Endothelial cell of umbilical vein (primary cell): ENCODE results near the gene SNX2. TPM values are rescaled to one million over a fixed set of nuclear protein-coding genes. Genes with fewer than 3 reads are reported as not detected.

Experiments used
- BruUV-seq: library from RNA; stranded (reverse); fragments of 400-500 nt; replicated peaks from 2 replicates; lab custom pipeline; 2021; lab: Mats Ljungman, UMichigan
- CTCF ChIA-PET: fragments of 300-600, 350-600 bp; sonication (Branson Sonifier 250); formaldehyde crosslinking; loops from one replicate; lab custom pipeline; 2021; ENCODE audit warnings: antibody characterized with exemption, inconsistent platforms; lab: Charles Lee
- POLR2A ChIA-PET: fragments of 300-600, 350-600 bp; sonication (Branson Sonifier 250); formaldehyde crosslinking; loops from one replicate; lab custom pipeline; 2021; ENCODE audit warnings: antibody characterized with exemption, inconsistent platforms; lab: Charles Lee
- DNase-seq: peaks from one replicate; pipeline ENCODE4 v3.0.0-alpha.2; 2011; ENCODE audit warnings: low read depth, low spot score
- FAIRE-seq: peaks from 2 replicates; lab custom pipeline; 2011; peaks lifted over from hg19 to GRCh38; lab: Jason Lieb, UNC
- H2AFZ ChIP-seq: 2 replicates; pipeline ENCODE4 v1.6.0; 2012; ENCODE audit warnings: low read depth, low read length, control low read depth, inconsistent platforms
- H3K27ac ChIP-seq: 2 replicates; pipeline ENCODE4 v1.5.1; 2011; ENCODE audit warnings: low read depth, mild to moderate bottlenecking, control low read depth, low read length, moderate library complexity; ENCODE audit not compliant: insufficient read depth
- H3K27me3 ChIP-seq, 2 experiments: 2 replicates each; pipeline versions ENCODE4 v1.6.0 to v1.6.1; 2011; ENCODE audit warnings: low read length in 2 of 2, mixed read lengths in 1 of 2; ENCODE audit not compliant: control insufficient read depth in 2 of 2, insufficient read depth in 2 of 2
- H3K36me3 ChIP-seq, 2 experiments: 2 replicates in 1 of 2; 3 replicates in 1 of 2; pipeline ENCODE4 v1.5.1; 2011; ENCODE audit warnings: low read length in 2 of 2, mild to moderate bottlenecking in 1 of 2, moderate library complexity in 1 of 2; ENCODE audit not compliant: control insufficient read depth in 2 of 2, insufficient read depth in 2 of 2; ENCODE audit errors: extremely low read depth in 1 of 2
- H3K4me1 ChIP-seq: 3 replicates; pipeline ENCODE4 v1.5.1; 2011; ENCODE audit warnings: mild to moderate bottlenecking, low read length; ENCODE audit not compliant: control insufficient read depth, insufficient read depth; ENCODE audit errors: extremely low read depth
- H3K4me2 ChIP-seq: 2 replicates; pipeline ENCODE4 v1.6.1; 2011; ENCODE audit warnings: low read length, control low read depth, mixed read lengths; ENCODE audit not compliant: insufficient read depth
- H3K4me3 ChIP-seq, 3 experiments: fragments of 200-600 bp in 1 of 3; sonication (generic), shearing (Covaris generic) in 1 of 3; replicated peaks in 1 of 3; 2 replicates each; pipeline ENCODE4 v1.5.1; 2011 to 2016; ENCODE audit warnings: control low read depth in 3 of 3, low read length in 3 of 3, mild to moderate bottlenecking in 2 of 3, inconsistent platforms in 1 of 3, low read depth in 1 of 3, moderate library complexity in 1 of 3; ENCODE audit not compliant: insufficient read depth in 1 of 3
- H3K79me2 ChIP-seq: 2 replicates; pipeline ENCODE4 v1.6.0; 2012; ENCODE audit warnings: low read length, inconsistent platforms; ENCODE audit not compliant: control insufficient read depth, insufficient read depth
- H3K9ac ChIP-seq: replicated peaks from 2 replicates; pipeline ENCODE3; 2011; ENCODE audit warnings: low read length, control low read depth; ENCODE audit not compliant: insufficient read depth; ENCODE audit errors: extremely low read depth
- H3K9me1 ChIP-seq: replicated peaks from 3 replicates; pipeline ENCODE4 v1.6.0; 2011; ENCODE audit warnings: mild to moderate bottlenecking, low read length; ENCODE audit not compliant: control insufficient read depth, insufficient read depth; ENCODE audit errors: extremely low read depth
- H3K9me3 ChIP-seq: replicated peaks from 2 replicates; pipeline ENCODE4 v1.5.1; 2012; ENCODE audit warnings: low read length, inconsistent platforms; ENCODE audit not compliant: control insufficient read depth, insufficient read depth
- H4K20me1 ChIP-seq: replicated peaks from 2 replicates; pipeline ENCODE3; 2011; ENCODE audit warnings: mild to moderate bottlenecking, low read length; ENCODE audit not compliant: control insufficient read depth, insufficient read depth; ENCODE audit errors: extremely low read depth
- EZH2 ChIP-seq: IDR thresholded peaks from 2 replicates; pipeline ENCODE4 v1.6.1; 2012; ENCODE audit warnings: borderline replicate concordance, low read depth, mild to moderate bottlenecking, moderate library complexity, low read length, inconsistent platforms; ENCODE audit not compliant: severe bottlenecking
- FOS ChIP-seq: IDR thresholded peaks from 2 replicates; pipeline ENCODE4 v1.6.1; 2011; ENCODE audit warnings: mild to moderate bottlenecking, low read length, moderate library complexity, borderline replicate concordance; ENCODE audit not compliant: insufficient read depth
- GATA2 ChIP-seq: IDR thresholded peaks from 2 replicates; pipeline ENCODE4 v1.7.0; 2011; ENCODE audit warnings: low read depth, mild to moderate bottlenecking, moderate library complexity, mixed read lengths, low read length; ENCODE audit not compliant: insufficient read length, insufficient read depth
- JUN ChIP-seq: IDR thresholded peaks from 2 replicates; pipeline ENCODE4 v1.6.1; 2011; ENCODE audit warnings: borderline replicate concordance, low read depth; ENCODE audit not compliant: insufficient read length, insufficient read depth
- MYC ChIP-seq: IDR thresholded peaks from one replicate; pipeline ENCODE4 v1.6.1; 2011; ENCODE audit warnings: mild to moderate bottlenecking, low read depth, low read length
- POLR2A ChIP-seq: IDR thresholded peaks from 2 replicates; pipeline ENCODE4 v1.6.1; 2012; ENCODE audit warnings: low read depth, mild to moderate bottlenecking, control low read depth, low read length
- POLR2AphosphoS5 ChIP-seq: IDR thresholded peaks from 2 replicates; pipeline ENCODE4 v1.6.1; 2012; ENCODE audit warnings: low read depth, mild to moderate bottlenecking, control low read depth, low read length, moderate library complexity; ENCODE audit not compliant: insufficient read depth
- dilution Hi-C: fragments of 300-500 bp; cut with MboI; formaldehyde crosslinking; loops from one replicate; pipeline ENCODE4 v1.15.0; 2019; ENCODE audit warnings: low sequenced_read_pairs; ENCODE audit not compliant: extremely low pct_ligation_motif_present
- intact Hi-C: fragments of 100-400 bp; cut with micrococcal nuclease; formaldehyde crosslinking; loops from one replicate; pipeline ENCODE4 v1.10.0; 2022
- polyA plus RNA-seq, 4 experiments: library from polyadenylated mRNA; depleted of rRNA in 3 of 4; stranded (reverse) in 3 of 4; unstranded in 1 of 4; fragments of >200 nt; gene quantifications; 2 replicates each; pipeline versions ENCODE4 v1.2.1 to v1.2.3, GENCODE V29; 2011 to 2012; ENCODE audit warnings: missing spikeins in 1 of 4
- total RNA-seq: library from RNA; stranded (reverse); gene quantifications from 2 replicates; pipeline ENCODE4 v1.2.3, GENCODE V29; 2021
- TF ChIP-seq, protein P1 (sequence below): IDR thresholded peaks from 2 replicates; pipeline ENCODE4 v1.6.1; 2011; ENCODE audit not compliant: insufficient read depth, insufficient read length
- TF ChIP-seq, protein P2 (sequence below), 2 donors: IDR thresholded peaks; 1 replicate in 1 of 2; 2 replicates in 1 of 2; pipeline ENCODE4 v1.5.1; 2011; ENCODE audit warnings: low read length in 2 of 2, mild to moderate bottlenecking in 2 of 2, moderate library complexity in 2 of 2, control low read depth in 1 of 2, inconsistent platforms in 1 of 2, low read depth in 1 of 2; ENCODE audit not compliant: insufficient read depth in 1 of 2; ENCODE audit errors: extremely low read depth in 1 of 2

SNX2 gene
- total and polyA plus RNA-seq, 2 donors (not counting 3 experiments of a cell fraction or from before 2014, with no cell fraction given) = 14.4 to 51.2 TPM

- H3K79me2 ChIP-seq = no peaks in the 10 kb centered on the region
- H3K27me3 ChIP-seq = no peaks in the 10 kb centered on the region
- CTCF ChIA-PET = no interaction called here
- peaks cover 9% of the 10 kb centered on the region for H3K4me1 ChIP-seq
- FAIRE-seq (peak; percentile 63), DNase-seq (peak; percentile 57)
- no peak overlapping the region for H3K9ac ChIP-seq
- POLR2A ChIA-PET = no interaction called here
- no peaks in the 10 kb centered on the region for H3K36me3 ChIP-seq
- H3K9me1 ChIP-seq = no peaks in the 10 kb centered on the region
- TF ChIP-seq POLR2A (no peak), GATA2 (no peak), FOS (no peak), MYC (no peak), EZH2 (no peak), POLR2AphosphoS5 (no peak), JUN (no peak)
- TF ChIP-seq, protein P1, sequence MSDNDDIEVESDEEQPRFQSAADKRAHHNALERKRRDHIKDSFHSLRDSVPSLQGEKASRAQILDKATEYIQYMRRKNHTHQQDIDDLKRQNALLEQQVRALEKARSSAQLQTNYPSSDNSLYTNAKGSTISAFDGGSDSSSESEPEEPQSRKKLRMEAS = no peak
- TF ChIP-seq, protein P2, sequence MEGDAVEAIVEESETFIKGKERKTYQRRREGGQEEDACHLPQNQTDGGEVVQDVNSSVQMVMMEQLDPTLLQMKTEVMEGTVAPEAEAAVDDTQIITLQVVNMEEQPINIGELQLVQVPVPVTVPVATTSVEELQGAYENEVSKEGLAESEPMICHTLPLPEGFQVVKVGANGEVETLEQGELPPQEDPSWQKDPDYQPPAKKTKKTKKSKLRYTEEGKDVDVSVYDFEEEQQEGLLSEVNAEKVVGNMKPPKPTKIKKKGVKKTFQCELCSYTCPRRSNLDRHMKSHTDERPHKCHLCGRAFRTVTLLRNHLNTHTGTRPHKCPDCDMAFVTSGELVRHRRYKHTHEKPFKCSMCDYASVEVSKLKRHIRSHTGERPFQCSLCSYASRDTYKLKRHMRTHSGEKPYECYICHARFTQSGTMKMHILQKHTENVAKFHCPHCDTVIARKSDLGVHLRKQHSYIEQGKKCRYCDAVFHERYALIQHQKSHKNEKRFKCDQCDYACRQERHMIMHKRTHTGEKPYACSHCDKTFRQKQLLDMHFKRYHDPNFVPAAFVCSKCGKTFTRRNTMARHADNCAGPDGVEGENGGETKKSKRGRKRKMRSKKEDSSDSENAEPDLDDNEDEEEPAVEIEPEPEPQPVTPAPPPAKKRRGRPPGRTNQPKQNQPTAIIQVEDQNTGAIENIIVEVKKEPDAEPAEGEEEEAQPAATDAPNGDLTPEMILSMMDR (IDR thresholded peaks at IDR 0.05; ENCODE audit: extremely low read depth in 1 of 2, insufficient read depth in 1 of 2, low read depth in 1 of 2, low read length in 2 of 2) = no peak
- H2AFZ ChIP-seq = peak overlapping the region; percentile 93
- H3K27ac ChIP-seq = peak overlapping the region; percentile 29
- BruUV-seq = no TSS peak
- no peak overlapping the region for H3K4me3 ChIP-seq
- dilution Hi-C loops = no loop called here
- intact Hi-C loops = no loop called here
- H4K20me1 ChIP-seq = no peaks in the 10 kb centered on the region
- peak overlapping the region; percentile 62 for H3K4me2 ChIP-seq
- H3K9me3 ChIP-seq = no peaks in the 10 kb centered on the region
Observed at GRCh38 chr5:122736086-122736845, 38.6 kb upstream of the SNX2 start.
